Measurements from ENCODE around the gene GRWD1.

DNA sequence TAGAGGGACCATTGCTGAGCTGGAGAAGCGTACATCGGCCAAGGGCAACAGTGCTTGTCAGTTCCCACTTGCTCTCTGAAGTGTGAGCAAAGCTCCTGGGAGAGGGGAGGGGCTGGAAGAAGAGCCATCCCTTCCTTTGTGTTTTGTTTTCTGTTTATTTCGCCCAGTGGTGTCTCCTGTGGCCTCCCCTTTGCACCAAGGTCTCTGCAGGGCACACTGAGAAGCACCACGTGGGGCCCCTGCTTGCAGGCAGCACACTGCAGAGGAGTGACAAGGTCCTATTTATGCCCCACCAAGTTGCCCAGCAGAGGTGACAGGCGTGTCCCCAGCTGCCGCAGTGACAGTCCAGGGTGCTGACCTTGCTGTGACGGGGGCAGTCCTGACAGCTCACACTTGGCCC lies 28.4 kb upstream of the GRWD1 start:
- no peak for TF ChIP-seq ZNF274 (IDR thresholded peaks at IDR 0.05; ENCODE audit: insufficient read depth, insufficient read length)
- no peak for TF ChIP-seq CTCF (IDR thresholded peaks at IDR 0.05 in 2 of 3, conservative IDR thresholded peaks at IDR 0.05 in 1 of 3; ENCODE audit: control insufficient read depth in 2 of 3, extremely low read depth in 1 of 3, insufficient read depth in 1 of 3, low read depth in 3 of 3, low read length in 3 of 3)

Measured in GM12878 (cell line).